ENCODE measurements around the gene SPINK13.

DNA sequence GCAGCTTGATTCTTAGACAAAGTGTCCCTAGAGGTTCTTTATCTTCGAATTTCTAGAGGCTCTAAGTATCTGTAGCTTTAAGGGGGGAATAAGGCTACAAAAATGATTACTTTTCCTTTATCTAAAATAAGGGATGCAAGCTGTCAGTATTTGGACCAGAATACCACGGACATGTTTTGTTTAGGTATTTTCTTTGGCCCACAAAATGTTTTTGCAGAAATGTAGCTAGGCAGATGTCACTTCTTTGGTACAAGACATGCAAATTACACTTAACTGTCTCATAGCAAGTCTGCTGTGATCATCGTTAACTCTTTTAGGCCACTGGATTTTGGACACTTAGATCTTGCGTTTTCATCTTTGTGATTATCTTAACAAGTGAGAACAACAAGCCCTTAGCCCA is 46.1 kb downstream of the SPINK13 start:
- TF ChIP-seq, protein P1, sequence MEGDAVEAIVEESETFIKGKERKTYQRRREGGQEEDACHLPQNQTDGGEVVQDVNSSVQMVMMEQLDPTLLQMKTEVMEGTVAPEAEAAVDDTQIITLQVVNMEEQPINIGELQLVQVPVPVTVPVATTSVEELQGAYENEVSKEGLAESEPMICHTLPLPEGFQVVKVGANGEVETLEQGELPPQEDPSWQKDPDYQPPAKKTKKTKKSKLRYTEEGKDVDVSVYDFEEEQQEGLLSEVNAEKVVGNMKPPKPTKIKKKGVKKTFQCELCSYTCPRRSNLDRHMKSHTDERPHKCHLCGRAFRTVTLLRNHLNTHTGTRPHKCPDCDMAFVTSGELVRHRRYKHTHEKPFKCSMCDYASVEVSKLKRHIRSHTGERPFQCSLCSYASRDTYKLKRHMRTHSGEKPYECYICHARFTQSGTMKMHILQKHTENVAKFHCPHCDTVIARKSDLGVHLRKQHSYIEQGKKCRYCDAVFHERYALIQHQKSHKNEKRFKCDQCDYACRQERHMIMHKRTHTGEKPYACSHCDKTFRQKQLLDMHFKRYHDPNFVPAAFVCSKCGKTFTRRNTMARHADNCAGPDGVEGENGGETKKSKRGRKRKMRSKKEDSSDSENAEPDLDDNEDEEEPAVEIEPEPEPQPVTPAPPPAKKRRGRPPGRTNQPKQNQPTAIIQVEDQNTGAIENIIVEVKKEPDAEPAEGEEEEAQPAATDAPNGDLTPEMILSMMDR (conservative IDR thresholded peaks at IDR 0.05; ENCODE audit: low read depth, low read length), result no peak
- TF ChIP-seq EZH2 (IDR thresholded peaks at IDR 0.05; ENCODE audit: borderline replicate concordance, low read depth, low read length, poor library complexity, severe bottlenecking), result no peak
